Astrocyte (in vitro differentiated cells and primary cell): ENCODE data around the gene TBX2.

Experiments used
- CTCF ChIP-seq: IDR thresholded peaks from 2 replicates; pipeline ENCODE4 v1.5.1; 2011; ENCODE audit warnings: low read depth, mild to moderate bottlenecking, inconsistent platforms, low read length, moderate library complexity; ENCODE audit not compliant: insufficient read depth
- EZH2 ChIP-seq: IDR thresholded peaks from 2 replicates; pipeline ENCODE4 v1.6.1; 2012; ENCODE audit warnings: mild to moderate bottlenecking, low read length, inconsistent platforms; ENCODE audit not compliant: insufficient read depth

GRCh38 chr17:61456688-61457225 is 57.1 kb downstream of the TBX2 start:
- TF ChIP-seq CTCF (no peak), EZH2 (no peak)
